ENCODE measurements around the gene STAT6. TPM values are rescaled to one million over a fixed set of nuclear protein-coding genes. Genes with fewer than 3 reads are reported as not detected.
A peak's percentile ranks its signal among the peaks of the same experiment; 100 is the strongest.

STAT6 gene
- total RNA-seq, 1 experiment from 2014 or later, result 34.0 TPM

- no peaks in the 10 kb centered on the region for H3K27me3 ChIP-seq (replicated peaks)
- H3K4me1 ChIP-seq (replicated peaks), result peaks cover 16% of the 10 kb centered on the region
- no peak for DNase-seq (ENCODE audit: low read depth in 1 of 2, low spot score in 2 of 2)
- peaks cover 43% of the 10 kb centered on the region for H3K36me3 ChIP-seq
- H3K27ac ChIP-seq, result no peak overlapping the region
- H3K9me3 ChIP-seq (replicated peaks), result no peaks in the 10 kb centered on the region
- no peak overlapping the region for H3K4me3 ChIP-seq
Measured at GRCh38 chr12:57106021-57106708, 5.0 kb downstream of the STAT6 start.

DNA sequence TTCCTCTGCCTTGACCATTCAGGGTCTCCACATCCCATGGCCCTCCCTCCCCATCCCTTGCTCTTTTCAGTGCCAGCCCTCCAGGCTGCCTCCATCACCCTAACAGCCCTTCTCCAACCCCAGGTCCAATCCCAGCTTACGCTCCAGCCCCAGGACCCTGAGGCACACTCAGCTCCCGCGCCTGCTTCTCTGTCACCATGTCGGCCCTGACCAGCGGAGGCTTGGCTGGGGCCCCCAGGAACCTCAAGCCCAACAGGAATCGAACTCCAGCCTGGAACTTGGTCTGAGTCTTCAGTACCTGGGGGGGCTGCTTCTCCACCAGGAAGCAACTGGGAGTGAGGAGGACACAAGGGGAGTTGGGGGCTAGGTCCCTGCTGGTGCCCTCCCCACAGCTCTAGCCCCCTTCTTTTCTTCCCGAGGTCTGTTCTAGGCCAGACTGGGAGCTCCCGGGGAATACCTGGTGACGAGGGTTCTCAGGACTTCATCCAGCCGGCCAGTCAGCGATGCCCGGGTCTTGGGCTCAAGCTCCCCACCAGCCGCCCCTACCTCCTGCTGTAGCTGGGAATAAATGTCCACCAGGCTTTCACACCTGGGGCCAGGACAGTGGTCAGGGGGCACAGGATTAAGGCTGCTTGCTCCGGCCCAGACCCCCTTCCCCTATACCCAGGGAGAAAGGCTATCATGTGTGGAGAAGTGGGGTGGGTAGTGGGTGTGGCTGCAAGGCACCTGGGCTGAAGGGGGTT, 6.0 kb downstream of the STAT6 start:
- Histone ChIP-seq H3K9me3 (replicated peaks) (no peaks in the 10 kb centered on the region), H3K27me3 (replicated peaks) (no peaks in the 10 kb centered on the region)

GRCh38 chr12:57104292-57104910, 6.8 kb downstream of the STAT6 start:
- Histone ChIP-seq H3K36me3 (peaks cover 50% of the 10 kb centered on the region), H3K9me3 (replicated peaks) (no peaks in the 10 kb centered on the region), H3K27ac (no peak overlapping the region), H3K4me3 (no peak overlapping the region), H3K27me3 (replicated peaks) (no peaks in the 10 kb centered on the region), H3K4me1 (replicated peaks) (no peaks in the 10 kb centered on the region; the same call in 1 of the 2 replicates)
- no peak for DNase-seq (ENCODE audit: low read depth in 1 of 2, low spot score in 2 of 2)

More for the DNA sequence above, 6.0 kb downstream of the STAT6 start:
- Histone ChIP-seq H3K4me3 (no peak overlapping the region), H3K36me3 (peaks cover 43% of the 10 kb centered on the region), H3K4me1 (replicated peaks) (peaks cover 7% of the 10 kb centered on the region), H3K27ac (no peak overlapping the region)
- no peak for DNase-seq (ENCODE audit: low read depth in 1 of 2, low spot score in 2 of 2)

DNA sequence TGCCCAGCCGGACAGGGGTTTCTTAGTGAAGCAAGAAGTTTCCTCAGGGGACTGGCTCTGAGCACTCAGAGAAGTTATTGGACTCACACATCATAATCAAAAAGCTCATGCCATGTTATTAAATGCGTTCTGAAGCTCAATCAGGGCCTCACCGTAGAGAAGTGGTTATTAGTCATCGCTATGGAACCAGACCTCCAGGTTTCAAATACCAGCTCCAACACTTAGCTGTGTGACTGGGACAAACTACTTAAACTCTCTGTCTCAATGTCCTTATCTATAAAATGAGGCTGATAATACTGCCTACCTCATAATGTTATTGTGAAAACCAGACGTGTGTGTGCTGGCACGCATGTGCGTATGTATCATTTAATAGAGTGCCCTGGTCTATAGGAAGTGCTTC, 7.3 kb downstream of the STAT6 start:
- no peak overlapping the region for H3K4me3 ChIP-seq
- H3K36me3 ChIP-seq, result peaks cover 49% of the 10 kb centered on the region
- no peaks in the 10 kb centered on the region for H3K27me3 ChIP-seq (replicated peaks)
- H3K27ac ChIP-seq, result no peak overlapping the region
- no peak for DNase-seq (ENCODE audit: low read depth in 1 of 2, low spot score in 2 of 2)
- H3K4me1 ChIP-seq (replicated peaks), result no peaks in the 10 kb centered on the region; the same call in 1 of the 2 replicates
- H3K9me3 ChIP-seq (replicated peaks), result no peaks in the 10 kb centered on the region

GRCh38 chr12:57101892-57102695, 9.1 kb downstream of the STAT6 start:
- no peak overlapping the region for H3K4me3 ChIP-seq
- peaks cover 4% of the 10 kb centered on the region for H3K4me1 ChIP-seq (replicated peaks)
- H3K9me3 ChIP-seq (replicated peaks), result no peaks in the 10 kb centered on the region
- H3K36me3 ChIP-seq, result peaks cover 51% of the 10 kb centered on the region
- no peak for DNase-seq (ENCODE audit: low read depth in 1 of 2, low spot score in 2 of 2)
- H3K27me3 ChIP-seq (replicated peaks), result no peaks in the 10 kb centered on the region
- H3K27ac ChIP-seq, result peak overlapping the region; percentile 5; the same call in 1 of the 2 replicates

DNA sequence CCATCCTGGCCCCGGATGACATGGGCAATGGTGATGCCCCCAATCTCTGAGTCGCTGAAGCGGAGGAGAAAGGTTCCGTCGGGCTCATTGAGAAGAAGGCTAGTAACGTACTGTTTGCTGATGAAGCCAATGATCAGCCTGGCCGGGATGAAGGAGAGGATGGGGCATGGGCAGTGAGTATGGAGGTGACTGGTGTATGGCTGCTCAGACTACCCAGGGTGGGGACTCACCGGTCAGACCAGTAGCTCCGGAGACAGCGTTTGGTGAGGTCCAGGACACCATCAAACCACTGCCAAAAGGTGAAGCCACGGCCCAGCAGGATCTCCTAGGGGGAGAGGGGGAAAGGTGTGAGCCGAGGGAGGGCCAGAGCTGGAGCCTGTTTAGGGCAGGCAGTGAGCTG, 11.4 kb downstream of the STAT6 start:
- Histone ChIP-seq H3K27me3 (replicated peaks) (no peaks in the 10 kb centered on the region), H3K4me3 (no peak overlapping the region), H3K9me3 (replicated peaks) (no peaks in the 10 kb centered on the region), H3K4me1 (replicated peaks) (peaks cover 6% of the 10 kb centered on the region), H3K27ac (no peak overlapping the region), H3K36me3 (peaks cover 52% of the 10 kb centered on the region)
- DNase-seq (ENCODE audit: low read depth in 1 of 2, low spot score in 2 of 2), result no peak

DNA sequence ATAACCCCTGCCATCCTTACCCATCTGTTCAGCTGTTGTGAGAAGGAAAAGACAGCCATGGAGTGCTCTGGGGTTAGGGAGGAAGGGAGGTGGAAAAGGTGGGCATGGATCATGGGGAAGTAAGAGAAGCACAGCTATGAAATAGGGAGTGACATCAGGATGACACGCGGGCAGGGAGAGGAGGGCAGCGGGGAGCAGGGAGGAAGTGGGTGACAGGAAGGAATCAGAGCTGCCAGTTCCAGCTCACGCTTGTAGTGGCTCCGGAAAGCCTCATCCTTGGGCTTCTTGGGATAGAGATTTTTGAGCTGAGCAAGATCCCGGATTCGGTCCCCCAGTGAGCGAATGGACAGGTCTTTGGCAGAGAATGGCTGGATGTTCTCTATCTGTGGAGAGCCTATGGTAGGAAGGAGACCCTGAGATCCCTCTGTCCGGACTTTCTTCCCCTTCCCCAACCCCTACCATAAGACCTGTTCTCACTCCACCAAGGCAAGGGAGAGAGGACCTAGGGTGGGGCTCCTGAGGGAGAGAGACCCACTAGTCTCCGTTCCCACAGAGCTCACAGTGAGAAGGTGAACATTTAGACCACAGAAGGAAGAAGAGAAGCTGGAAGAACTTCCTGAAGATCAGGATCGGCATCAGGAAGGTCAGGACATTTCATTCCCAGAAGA, 12.0 kb downstream of the STAT6 start:
- no peak overlapping the region for H3K27ac ChIP-seq
- no peak overlapping the region for H3K4me3 ChIP-seq
- peaks cover 57% of the 10 kb centered on the region for H3K36me3 ChIP-seq
- peaks cover 10% of the 10 kb centered on the region for H3K4me1 ChIP-seq (replicated peaks)
- no peaks in the 10 kb centered on the region for H3K9me3 ChIP-seq (replicated peaks)
- DNase-seq (ENCODE audit: low read depth in 1 of 2, low spot score in 2 of 2), result no peak
- H3K27me3 ChIP-seq (replicated peaks), result no peaks in the 10 kb centered on the region

GRCh38 chr12:57098546-57098945, 12.6 kb downstream of the STAT6 start:
- Histone ChIP-seq H3K36me3 (peaks cover 54% of the 10 kb centered on the region), H3K27me3 (replicated peaks) (no peaks in the 10 kb centered on the region), H3K9me3 (replicated peaks) (no peaks in the 10 kb centered on the region), H3K4me1 (replicated peaks) (peaks cover 14% of the 10 kb centered on the region), H3K4me3 (no peak overlapping the region), H3K27ac (no peak overlapping the region)
- no peak for DNase-seq (ENCODE audit: low read depth in 1 of 2, low spot score in 2 of 2)

DNA sequence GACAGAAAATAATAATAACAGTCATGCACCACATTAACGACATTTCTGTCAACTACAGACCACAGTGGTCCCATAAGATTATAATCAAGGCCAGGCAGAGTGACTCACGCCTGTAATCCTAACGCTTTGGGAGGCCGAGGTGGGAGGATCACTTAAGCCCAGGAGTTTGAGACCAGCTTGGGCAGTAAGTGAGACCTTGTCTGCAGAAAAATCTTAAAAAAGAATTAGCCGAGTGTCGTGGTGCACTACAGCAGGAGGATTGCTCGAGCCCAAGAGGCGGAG, 13.7 kb downstream of the STAT6 start:
- no peak overlapping the region for H3K4me3 ChIP-seq
- H3K27me3 ChIP-seq (replicated peaks), result no peaks in the 10 kb centered on the region
- H3K9me3 ChIP-seq (replicated peaks), result no peaks in the 10 kb centered on the region
- DNase-seq (ENCODE audit: low read depth in 1 of 2, low spot score in 2 of 2), result no peak
- H3K4me1 ChIP-seq (replicated peaks), result peaks cover 17% of the 10 kb centered on the region
- no peak overlapping the region for H3K27ac ChIP-seq
- peaks cover 60% of the 10 kb centered on the region for H3K36me3 ChIP-seq

GRCh38 chr12:57096748-57097553, 14.2 kb downstream of the STAT6 start:
- Histone ChIP-seq H3K9me3 (replicated peaks) (no peaks in the 10 kb centered on the region), H3K36me3 (peaks cover 63% of the 10 kb centered on the region), H3K4me3 (no peak overlapping the region), H3K27ac (no peak overlapping the region), H3K27me3 (replicated peaks) (no peaks in the 10 kb centered on the region), H3K4me1 (replicated peaks) (peaks cover 17% of the 10 kb centered on the region)
- DNase-seq (ENCODE audit: low read depth in 1 of 2, low spot score in 2 of 2), result no peak

DNA sequence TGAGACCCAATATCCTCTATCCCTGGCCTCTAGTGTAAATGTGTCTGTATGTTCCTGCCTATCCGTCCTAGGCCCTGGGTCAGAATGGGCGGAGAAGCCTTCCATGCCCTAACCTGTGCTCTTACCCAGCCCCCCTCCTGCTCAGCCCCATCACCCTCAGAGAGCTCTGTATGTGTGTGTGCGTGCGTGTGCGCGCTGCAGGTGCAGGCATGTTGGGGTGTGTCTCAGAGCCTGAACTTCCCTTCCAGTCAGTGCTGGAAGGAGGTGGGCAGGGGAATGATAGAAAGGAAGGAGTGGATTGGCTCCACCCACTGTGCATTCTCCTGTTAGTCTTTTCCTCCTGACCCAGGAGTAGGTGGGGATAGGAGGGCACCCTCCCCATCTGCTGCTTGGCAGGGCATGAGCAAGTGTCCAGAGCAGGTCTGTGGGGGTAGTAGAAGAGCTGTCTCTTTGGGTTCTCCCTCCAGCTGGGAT, 15.0 kb downstream of the STAT6 start:
- no peaks in the 10 kb centered on the region for H3K9me3 ChIP-seq (replicated peaks)
- DNase-seq (ENCODE audit: low read depth in 1 of 2, low spot score in 2 of 2), result no peak
- H3K4me1 ChIP-seq (replicated peaks), result peaks cover 17% of the 10 kb centered on the region
- H3K27ac ChIP-seq, result no peak overlapping the region
- H3K4me3 ChIP-seq, result no peak overlapping the region
- H3K36me3 ChIP-seq, result peaks cover 71% of the 10 kb centered on the region
- no peaks in the 10 kb centered on the region for H3K27me3 ChIP-seq (replicated peaks)

DNA sequence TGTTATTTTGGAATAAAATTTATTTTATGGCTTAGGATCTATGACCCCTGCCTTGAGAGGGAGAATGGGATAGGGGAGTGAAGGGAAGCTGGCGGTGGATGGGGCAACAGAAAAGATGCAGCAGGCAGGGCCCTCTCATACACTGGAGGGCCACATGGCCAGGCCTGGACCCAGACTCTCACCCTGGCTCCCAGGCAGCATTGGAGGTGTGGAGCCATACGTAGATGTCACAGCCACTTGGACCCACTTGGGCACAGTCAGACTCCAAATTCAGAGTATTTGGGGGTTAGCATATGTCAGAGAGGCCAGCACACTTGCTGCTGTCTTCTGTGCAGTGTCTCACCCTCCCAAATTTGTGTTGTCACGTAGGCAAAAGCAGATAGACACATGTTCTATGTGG, 15.7 kb downstream of the STAT6 start:
- Histone ChIP-seq H3K27me3 (replicated peaks) (no peaks in the 10 kb centered on the region), H3K27ac (no peak overlapping the region), H3K9me3 (replicated peaks) (no peaks in the 10 kb centered on the region), H3K4me3 (no peak overlapping the region), H3K4me1 (replicated peaks) (peaks cover 22% of the 10 kb centered on the region), H3K36me3 (peaks cover 78% of the 10 kb centered on the region)
- DNase-seq (ENCODE audit: low read depth in 1 of 2, low spot score in 2 of 2), result no peak
